ENCODE measurements around the gene TENM3.
"Not testable (repeated sequence)": the region's sequence is repeated elsewhere in the genome, so short reads cannot be mapped to it uniquely, and the experiment has no call there.

TENM3 gene

GRCh38 chr4:182228991-182229577 lies 14.1 kb upstream of the TENM3 start:
- no peak for DNase-seq

GRCh38 chr4:182230256-182230655 lies 12.9 kb upstream of the TENM3 start:
- no peak for DNase-seq

GRCh38 chr4:182231080-182231479 lies 12.1 kb upstream of the TENM3 start:
- DNase-seq: no peak

- DNase-seq: no peak
Observed at GRCh38 chr4:182231496-182231895, 11.7 kb upstream of the TENM3 start.

- DNase-seq: no peak
Observed at GRCh38 chr4:182233310-182234090, 9.7 kb upstream of the TENM3 start.

GRCh38 chr4:182235021-182235795 lies 8.0 kb upstream of the TENM3 start:
- no peak for DNase-seq

GRCh38 chr4:182236186-182236585 lies 7.0 kb upstream of the TENM3 start:
- no peak for DNase-seq

- DNase-seq: not testable (repeated sequence)
Observed at GRCh38 chr4:182237010-182237409, 6.2 kb upstream of the TENM3 start.

- no peak for DNase-seq
Observed at GRCh38 chr4:182238355-182238931, 4.8 kb upstream of the TENM3 start.

- DNase-seq: no peak
Observed at GRCh38 chr4:182240161-182241130, 2.8 kb upstream of the TENM3 start.

GRCh38 chr4:182242260-182242659 lies 942 bp upstream of the TENM3 start:
- not testable (repeated sequence) for DNase-seq

GRCh38 chr4:182242787-182243186 lies 415 bp upstream of the TENM3 start:
- DNase-seq: no peak

GRCh38 chr4:182245041-182245440 lies 1.8 kb downstream of the TENM3 start:
- DNase-seq: no peak

GRCh38 chr4:182245541-182246215 lies 2.5 kb downstream of the TENM3 start:
- DNase-seq: no peak

GRCh38 chr4:182246401-182247205 lies 3.4 kb downstream of the TENM3 start:
- DNase-seq: no peak

- DNase-seq: no peak
Observed at GRCh38 chr4:182248295-182248694, 5.1 kb downstream of the TENM3 start.

- no peak for DNase-seq
Observed at GRCh38 chr4:182250446-182250845, 7.2 kb downstream of the TENM3 start.

GRCh38 chr4:182251116-182251515 lies 7.9 kb downstream of the TENM3 start:
- no peak for DNase-seq

- no peak for DNase-seq
Observed at GRCh38 chr4:182252220-182252619, 9.0 kb downstream of the TENM3 start.

GRCh38 chr4:182254026-182254780 lies 11.0 kb downstream of the TENM3 start:
- no peak for DNase-seq

Measured in activated CD4-positive, alpha-beta T cell treated with anti-CD3 and anti-CD28 coated beads, Interleukin-2, amount 50 U/mL, for 48 hours (primary cell).